Esophagus muscularis mucosa (tissue), 4 donors: Measurements from ENCODE around the gene XIRP2. TPM values are rescaled to one million over a fixed set of nuclear protein-coding genes. Genes with fewer than 3 reads are reported as not detected.
A peak's percentile ranks its signal among the peaks of the same experiment; 100 is the strongest.

Source experiments
- DNase-seq: peaks from one replicate; pipeline ENCODE4 v3.0.0-alpha.2; 2017; ENCODE audit errors: extremely low spot score
- H3K27ac ChIP-seq, 4 donors: fragments of 200-600 bp; sonication (generic); replicated peaks in 1 of 4; 1 replicate in 3 of 4; 2 replicates in 1 of 4; pipeline ENCODE4 v1.5.1; 2016 to 2019; ENCODE audit warnings: mild to moderate bottlenecking in 1 of 4
- H3K27me3 ChIP-seq, 4 donors: fragments of 200-600 bp; sonication (generic); one replicate each; pipeline versions ENCODE4 v1.5.1 to v1.6.0; 2016 to 2019
- H3K36me3 ChIP-seq, 4 donors: fragments of 200-600 bp; sonication (generic); one replicate each; pipeline ENCODE4 v1.5.1; 2016 to 2019
- H3K4me1 ChIP-seq, 4 donors: fragments of 200-600 bp; sonication (generic); one replicate each; pipeline ENCODE4 v1.5.1; 2016 to 2019
- H3K4me3 ChIP-seq, 4 donors: fragments of 200-600 bp; sonication (generic); 1 replicate in 2 of 4; 2 replicates in 2 of 4; pipeline ENCODE4 v1.5.1; 2016 to 2019; ENCODE audit warnings: mild to moderate bottlenecking in 4 of 4, moderate library complexity in 1 of 4
- H3K9me3 ChIP-seq, 4 donors: fragments of 200-600 bp; sonication (generic); 1 replicate in 3 of 4; 2 replicates in 1 of 4; pipeline ENCODE4 v1.5.1; 2016 to 2019
- CTCF ChIP-seq, 3 experiments: fragments of 200-600 bp in 2 of 3; fragments of 450-650 bp in 1 of 3; sonication (generic) in 2 of 3; IDR thresholded peaks; one replicate each; pipeline ENCODE4 v1.5.1; 2017 to 2019; ENCODE audit warnings: antibody characterized with exemption in 3 of 3, mild to moderate bottlenecking in 2 of 3, moderate library complexity in 1 of 3
- EP300 ChIP-seq: sonication (generic); formaldehyde crosslinking; IDR thresholded peaks from one replicate; pipeline ENCODE4 v1.6.1; 2017; ENCODE audit warnings: antibody characterized with exemption
- POLR2A ChIP-seq: fragments of 450-650 bp; IDR thresholded peaks from one replicate; pipeline ENCODE4 v1.6.1; 2017; ENCODE audit warnings: antibody characterized with exemption, moderate library complexity, mild to moderate bottlenecking, low read depth
- POLR2AphosphoS5 ChIP-seq, 2 donors: sonication (generic); formaldehyde crosslinking; IDR thresholded peaks; one replicate each; pipeline ENCODE4 v1.6.1; 2017; ENCODE audit warnings: antibody characterized with exemption in 2 of 2
- WGBS: methylation state at CpG from one replicate; pipeline ENCODE4 v1.1.5; 2018; 5-methylcytosine and 5-hydroxymethylcytosine counted together
- intact Hi-C: fragments of 100-400 bp; cut with DNase I; formaldehyde crosslinking; loops from one replicate; pipeline ENCODE4 v1.15.1; 2023
- total RNA-seq, 4 donors: library from RNA; depleted of rRNA; stranded (reverse); fragments of >200 nt; gene quantifications; one replicate each; pipeline versions ENCODE4 v1.1.0 to v1.2.1, GENCODE V29; 2016

Gene XIRP2
- total RNA-seq, 4 donors from 2014 or later: 0.06 TPM; not detected in 3

- Histone ChIP-seq H3K4me1 (peaks cover 0 to 12% (median 9%) of the 10 kb centered on the region in 4 donors), H3K9me3 (no peaks in the 10 kb centered on the region), H3K4me3 (no peak overlapping the region), H3K27me3 (no peaks in the 10 kb centered on the region), H3K36me3 (no peaks in the 10 kb centered on the region), H3K27ac (no peak overlapping the region)
- intact Hi-C loops: no loop called here
- WGBS: 72% methylated on average over 5 of the region's 5 CpGs
- DNase-seq: no peak
- TF ChIP-seq POLR2A (no peak), CTCF (IDR thresholded peaks at IDR 0.05) (no peak), POLR2AphosphoS5 (IDR thresholded peaks at IDR 0.05) (no peak), EP300 (no peak)
These were observed 248.8 kb downstream of the XIRP2 start for GRCh38 chr2:167136879-167137596.

DNA sequence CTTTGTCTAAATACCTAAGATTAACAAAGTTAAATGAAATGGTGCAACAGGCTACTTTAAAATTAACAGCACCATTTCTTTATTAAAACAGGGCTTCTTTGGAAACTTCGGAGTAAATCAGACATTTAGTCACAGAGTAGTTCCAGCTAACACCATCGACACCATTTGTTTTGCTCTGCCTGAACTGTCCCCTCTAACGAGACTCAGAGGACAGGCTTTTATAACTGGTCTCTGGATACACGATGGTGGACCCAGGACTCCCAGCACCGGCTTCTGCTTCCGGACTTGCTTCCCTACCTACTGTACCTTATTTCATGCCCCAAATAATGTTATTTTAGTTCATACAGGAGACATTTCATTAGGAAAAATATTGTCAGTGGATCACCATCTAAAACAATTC is 252.1 kb downstream of the XIRP2 start:
- WGBS: 84% methylated on average over 6 of the region's 6 CpGs
- Histone ChIP-seq H3K4me3 (no peak overlapping the region), H3K9me3 (no peaks in the 10 kb centered on the region), H3K27me3 (no peaks in the 10 kb centered on the region), H3K4me1 (peaks cover 0 to 19% (median 9%) of the 10 kb centered on the region in 4 donors), H3K36me3 (no peaks in the 10 kb centered on the region), H3K27ac (no peak overlapping the region)
- DNase-seq: no peak
- TF ChIP-seq POLR2AphosphoS5 (IDR thresholded peaks at IDR 0.05) (no peak), POLR2A (no peak)
- intact Hi-C loops: no loop called here

- Histone ChIP-seq H3K27ac (no peak overlapping the region), H3K4me1 (peaks cover 0 to 19% (median 9%) of the 10 kb centered on the region in 4 donors), H3K4me3 (no peak overlapping the region), H3K9me3 (no peaks in the 10 kb centered on the region), H3K27me3 (no peaks in the 10 kb centered on the region), H3K36me3 (no peaks in the 10 kb centered on the region)
- no peak for TF ChIP-seq CTCF (IDR thresholded peaks at IDR 0.05)
- TF ChIP-seq POLR2AphosphoS5 (IDR thresholded peaks at IDR 0.05): peak; percentile 48 to 66
- TF ChIP-seq EP300: no peak
- TF ChIP-seq POLR2A: no peak
- intact Hi-C loops: no loop called here
- DNase-seq: no peak
- WGBS: 23% methylated on average over 4 of the region's 4 CpGs
These were observed 252.5 kb downstream of the XIRP2 start for GRCh38 chr2:167140767-167141166.

- Histone ChIP-seq H3K4me1 (peaks cover 0 to 19% (median 9%) of the 10 kb centered on the region in 4 donors), H3K9me3 (no peaks in the 10 kb centered on the region), H3K27me3 (no peaks in the 10 kb centered on the region), H3K4me3 (no peak overlapping the region), H3K36me3 (no peaks in the 10 kb centered on the region), H3K27ac (no peak overlapping the region)
- TF ChIP-seq POLR2AphosphoS5 (IDR thresholded peaks at IDR 0.05) (no peak), EP300 (no peak)
- no peak for DNase-seq
- intact Hi-C loops: no loop called here
- 75% methylated on average over 2 of the region's 2 CpGs for WGBS
These were observed 254.3 kb downstream of the XIRP2 start for GRCh38 chr2:167142554-167142953.

- peaks cover 0 to 19% (median 9%) of the 10 kb centered on the region in 4 donors for H3K4me1 ChIP-seq
- H3K27ac ChIP-seq: no peak overlapping the region
- no peaks in the 10 kb centered on the region for H3K9me3 ChIP-seq
- H3K4me3 ChIP-seq: no peak overlapping the region
- no peak for DNase-seq
- 24% methylated on average over 5 of the region's 5 CpGs for WGBS
- intact Hi-C loops: no loop called here
- H3K27me3 ChIP-seq: no peaks in the 10 kb centered on the region
- no peaks in the 10 kb centered on the region for H3K36me3 ChIP-seq
- TF ChIP-seq POLR2AphosphoS5 (IDR thresholded peaks at IDR 0.05) (no peak), CTCF (IDR thresholded peaks at IDR 0.05) (no peak), POLR2A (no peak), EP300 (no peak)
These were observed 256.1 kb downstream of the XIRP2 start for GRCh38 chr2:167144179-167144898.
